HT1080 (cell line): Measurements from ENCODE around the gene CDH23. TPM values are rescaled to one million over a fixed set of nuclear protein-coding genes. Genes with fewer than 3 reads are reported as not detected.

Source experiments
- DNase-seq: peaks from one replicate; pipeline ENCODE4 v3.0.0-alpha.2; 2015; ENCODE audit warnings: low read depth
- total RNA-seq: library from RNA; depleted of rRNA; stranded (reverse); fragments of >200 nt; shearing (Covaris generic); gene quantifications from 2 replicates; pipeline ENCODE4 v1.2.3, GENCODE V29; 2014

CDH23 gene
- total RNA-seq, 1 experiment from 2014 or later = 0.23 TPM

GRCh38 chr10:71788954-71789353, 392.2 kb downstream of the CDH23 start:
- no peak for DNase-seq

GRCh38 chr10:71789871-71790270, 393.2 kb downstream of the CDH23 start:
- no peak for DNase-seq

- DNase-seq = no peak
These were observed 394.2 kb downstream of the CDH23 start for GRCh38 chr10:71790749-71791440.

- DNase-seq = no peak
These were observed 398.5 kb downstream of the CDH23 start for GRCh38 chr10:71795248-71795647.

- DNase-seq = no peak
These were observed 400.2 kb downstream of the CDH23 start for GRCh38 chr10:71796749-71797405.

- DNase-seq = no peak
These were observed 401.0 kb downstream of the CDH23 start for GRCh38 chr10:71797533-71798307.

GRCh38 chr10:71798308-71798624, 401.5 kb downstream of the CDH23 start:
- no peak for DNase-seq

GRCh38 chr10:71799112-71799511, 402.4 kb downstream of the CDH23 start:
- DNase-seq = no peak

GRCh38 chr10:71799608-71800453, 403.1 kb downstream of the CDH23 start:
- DNase-seq = no peak

- no peak for DNase-seq
These were observed 404.6 kb downstream of the CDH23 start for GRCh38 chr10:71801361-71801760.

GRCh38 chr10:71802235-71802634, 405.5 kb downstream of the CDH23 start:
- DNase-seq = no peak

- DNase-seq = no peak
These were observed 406.2 kb downstream of the CDH23 start for GRCh38 chr10:71802715-71803488.

- DNase-seq = no peak
These were observed 407.4 kb downstream of the CDH23 start for GRCh38 chr10:71804077-71804476.

- DNase-seq = no peak
These were observed 409.3 kb downstream of the CDH23 start for GRCh38 chr10:71805776-71806703.

GRCh38 chr10:71806704-71807556, 410.2 kb downstream of the CDH23 start:
- DNase-seq = no peak

- no peak for DNase-seq
These were observed 411.1 kb downstream of the CDH23 start for GRCh38 chr10:71807557-71808510.

- DNase-seq = no peak
These were observed 412.9 kb downstream of the CDH23 start for GRCh38 chr10:71809628-71810027.
